KG1 (cell line): ENCODE data around the gene PNKD.

ENCODE experiments used
- DNase-seq: peaks from one replicate; lab custom pipeline; 2025; lab: John Stamatoyannopoulos, UW

PNKD gene

DNA sequence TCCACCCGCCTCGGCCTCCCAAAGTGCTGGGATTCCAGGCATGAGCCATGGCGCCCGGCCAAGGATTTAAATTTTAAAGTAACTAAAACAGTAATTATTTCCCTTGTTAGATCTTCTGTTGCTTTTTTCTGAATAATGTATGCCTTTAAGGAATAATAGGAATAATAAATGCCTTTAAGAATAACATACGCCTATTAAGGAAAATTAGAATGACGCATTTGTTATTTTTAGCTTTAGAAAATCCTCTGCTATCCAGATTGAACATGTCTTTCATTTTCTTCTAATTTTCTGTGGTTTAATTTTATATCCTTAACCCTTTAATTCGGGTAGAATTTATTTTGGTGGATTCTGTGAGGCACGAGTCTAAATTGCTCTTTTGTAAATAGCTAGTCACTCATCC, 45.1 kb downstream of the PNKD start:
- no peak for DNase-seq

DNA sequence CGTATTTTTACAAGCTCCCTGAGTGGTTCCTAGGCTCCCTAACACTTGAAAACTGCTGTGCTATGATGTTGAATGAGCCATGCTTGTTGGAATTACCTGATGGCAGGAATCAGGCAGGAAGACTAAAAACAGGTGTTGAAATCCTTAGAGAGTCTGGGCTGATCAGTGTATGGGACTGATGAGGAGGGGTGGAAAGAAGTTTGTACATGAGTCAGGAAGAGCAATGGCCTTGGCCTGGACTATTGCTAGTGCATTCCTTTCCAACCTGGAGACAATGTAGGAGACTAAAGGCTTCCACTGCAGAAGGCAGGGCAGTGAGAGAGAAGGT, 46.9 kb downstream of the PNKD start:
- DNase-seq = no peak

DNA sequence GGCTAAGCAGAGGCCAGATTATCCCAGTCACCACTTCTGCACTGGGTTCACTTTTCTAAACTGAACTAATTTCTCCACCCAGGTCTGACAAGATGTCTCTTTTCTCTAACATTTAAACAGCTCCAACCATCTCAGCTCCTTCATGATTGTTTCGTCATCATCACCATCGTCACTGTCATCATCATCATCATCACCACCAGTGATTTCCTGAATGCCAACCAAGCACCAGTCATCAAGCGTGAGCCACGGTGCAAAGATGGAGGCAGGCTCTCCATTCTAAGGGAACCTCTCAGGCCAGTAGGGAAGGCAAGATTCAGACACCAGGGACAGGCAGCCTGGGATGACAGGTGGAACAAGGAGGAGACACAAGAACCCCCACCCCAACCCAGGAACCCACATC, 47.5 kb downstream of the PNKD start:
- DNase-seq = no peak

DNA sequence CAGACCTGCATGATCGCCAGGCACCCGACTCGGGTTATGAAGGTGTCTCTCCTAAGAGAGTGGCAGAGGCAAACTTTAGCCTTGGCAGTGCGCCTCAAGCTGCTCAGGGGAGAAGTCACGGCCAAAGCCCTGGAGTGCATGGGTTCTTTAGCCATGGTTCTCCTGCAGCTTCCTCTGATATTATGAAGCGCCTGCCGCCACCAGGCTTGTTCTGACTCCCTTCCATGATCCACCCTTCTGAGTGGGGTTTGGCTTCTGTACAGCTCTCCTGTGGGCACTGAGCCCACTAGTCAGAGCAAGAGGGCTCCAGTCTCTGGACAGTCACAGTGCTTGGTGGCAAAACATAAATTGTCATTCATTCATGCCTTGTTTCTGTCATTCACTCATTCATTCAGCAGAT, 47.9 kb downstream of the PNKD start:
- DNase-seq = no peak

DNA sequence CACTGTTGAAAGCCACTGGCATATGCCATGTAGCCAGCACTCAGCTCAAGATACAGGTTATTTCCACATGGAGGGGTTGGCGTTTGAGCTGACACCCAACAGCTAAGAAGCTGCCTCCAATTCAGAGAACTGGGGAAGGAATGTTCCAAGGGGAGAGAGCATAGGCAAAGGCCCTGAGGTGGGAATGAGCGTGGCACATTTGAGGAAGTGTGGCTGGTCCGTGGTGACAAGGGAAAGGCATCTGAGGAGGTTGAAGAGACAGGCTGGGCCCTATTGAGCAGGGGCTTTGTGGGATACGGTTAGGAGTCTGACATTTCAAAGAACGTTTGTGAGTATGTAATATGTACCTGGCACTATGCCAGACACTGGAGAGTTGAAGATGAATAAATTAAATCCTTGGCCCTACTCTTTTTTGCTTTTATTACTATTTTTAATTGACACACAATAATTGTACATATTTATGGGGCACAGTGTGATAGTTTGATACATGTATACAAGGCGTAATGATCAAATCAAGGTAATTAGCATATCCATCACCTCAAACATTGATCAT, 49.6 kb downstream of the PNKD start:
- DNase-seq = no peak

DNA sequence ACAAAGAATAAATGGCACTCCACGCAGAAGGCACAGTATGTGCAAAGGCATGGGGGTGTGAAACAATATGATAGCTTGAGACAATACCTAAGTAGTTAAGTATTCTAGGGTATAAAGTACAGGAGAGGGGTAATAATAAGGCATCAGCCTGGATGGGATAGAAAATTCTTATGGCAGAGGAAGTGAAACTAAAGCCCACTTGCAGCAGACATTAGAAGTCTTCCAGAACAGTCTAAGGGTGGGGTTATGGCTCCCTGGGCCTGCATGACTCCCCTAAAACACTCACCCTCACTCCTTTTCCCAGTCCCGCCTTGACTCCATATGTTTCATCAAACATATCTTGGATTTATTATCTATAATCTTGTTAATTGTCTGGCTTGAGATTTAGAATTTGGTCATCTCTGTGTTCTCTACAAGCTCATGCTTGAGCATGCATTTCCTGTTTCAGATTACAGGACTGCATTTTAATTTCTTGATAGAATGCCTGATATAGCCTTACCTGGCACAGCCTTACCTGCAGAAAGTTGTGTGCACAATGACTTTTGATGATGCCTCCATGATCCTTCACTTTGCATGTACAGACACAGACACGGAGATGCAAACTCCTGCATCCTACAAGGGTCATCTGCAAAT, 50.5 kb downstream of the PNKD start:
- DNase-seq = no peak

DNA sequence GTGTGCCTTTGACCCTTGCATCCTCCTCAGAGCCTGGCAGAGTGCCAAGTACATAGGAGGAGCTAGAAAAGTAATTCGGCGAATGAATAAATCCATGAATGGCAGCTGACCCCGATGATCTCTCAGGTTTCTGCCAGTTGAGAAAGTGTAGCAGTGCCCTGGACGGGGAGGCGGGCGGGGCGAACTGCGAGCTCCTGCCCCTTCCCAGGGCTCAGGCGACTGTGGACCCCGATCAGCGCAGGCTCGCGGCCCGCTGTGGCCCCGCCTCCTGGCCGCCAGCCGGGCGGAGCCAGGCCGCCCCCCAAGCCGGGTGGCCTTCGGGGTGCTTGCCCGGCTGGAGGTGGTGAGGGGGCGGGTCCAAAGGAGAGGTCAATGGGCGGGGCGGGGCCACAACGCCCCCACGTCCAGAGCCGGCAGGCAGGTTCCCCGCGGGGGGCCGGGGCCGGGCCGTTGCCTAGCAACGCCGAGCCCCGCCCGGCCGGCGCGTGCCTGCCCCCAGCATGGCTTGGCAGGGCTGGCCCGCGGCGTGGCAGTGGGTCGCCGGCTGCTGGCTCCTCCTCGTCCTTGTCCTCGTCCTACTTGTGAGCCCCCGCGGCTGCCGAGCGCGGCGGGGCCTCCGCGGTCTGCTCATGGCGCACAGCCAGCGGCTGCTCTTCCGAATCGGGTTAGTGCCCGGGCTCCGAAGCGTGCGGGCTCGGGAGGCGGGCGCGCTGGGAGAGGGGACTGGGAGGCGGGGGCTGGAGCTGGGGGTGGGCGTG, 52.6 kb downstream of the PNKD start:
- peak; percentile 60 for DNase-seq

DNA sequence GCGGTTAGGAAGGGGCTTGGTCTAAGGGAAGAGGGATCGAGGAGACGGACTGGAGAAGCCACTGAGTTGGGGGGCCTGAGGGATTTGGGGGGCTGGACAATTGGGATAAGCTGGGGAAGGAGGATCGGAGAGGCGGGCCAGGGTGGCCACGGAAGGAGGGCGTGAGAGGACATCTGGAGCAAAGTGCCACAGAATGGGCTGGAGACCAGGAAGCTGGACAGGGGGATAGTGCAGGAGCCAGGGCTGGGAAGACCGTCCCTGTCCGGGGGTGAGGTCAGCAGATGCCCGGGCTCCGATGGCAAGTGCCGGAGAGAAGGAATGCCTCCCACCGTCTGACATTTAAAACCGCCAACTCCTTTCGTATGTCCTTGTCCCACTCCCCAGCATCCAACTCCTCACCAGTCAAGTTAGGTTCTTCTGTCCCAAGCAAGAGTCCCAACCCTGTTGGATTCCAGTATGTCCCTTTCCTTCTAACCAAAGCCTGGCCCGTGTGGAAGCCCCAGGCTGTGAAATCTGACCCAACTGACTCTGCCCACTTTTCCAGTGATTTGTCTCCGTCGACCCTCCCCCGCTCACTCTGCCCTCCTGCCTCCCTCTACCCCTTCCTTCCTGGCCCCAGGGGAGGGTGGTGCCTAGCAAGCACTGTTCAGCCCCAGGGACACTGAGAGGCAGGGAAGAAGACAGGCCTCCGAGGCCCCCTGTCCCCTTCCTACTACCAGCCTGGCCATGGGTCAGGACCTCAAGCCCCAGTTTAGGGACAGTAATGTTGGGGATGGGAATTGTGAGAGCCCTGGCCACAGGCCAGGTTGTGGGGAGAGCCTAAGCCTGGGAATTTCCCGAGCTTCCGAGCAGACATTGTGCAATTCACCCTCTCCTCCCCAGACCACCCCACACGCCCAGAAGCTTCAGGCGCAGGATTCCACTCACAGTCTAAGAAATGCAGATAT, 53.5 kb downstream of the PNKD start:
- DNase-seq = no peak

DNA sequence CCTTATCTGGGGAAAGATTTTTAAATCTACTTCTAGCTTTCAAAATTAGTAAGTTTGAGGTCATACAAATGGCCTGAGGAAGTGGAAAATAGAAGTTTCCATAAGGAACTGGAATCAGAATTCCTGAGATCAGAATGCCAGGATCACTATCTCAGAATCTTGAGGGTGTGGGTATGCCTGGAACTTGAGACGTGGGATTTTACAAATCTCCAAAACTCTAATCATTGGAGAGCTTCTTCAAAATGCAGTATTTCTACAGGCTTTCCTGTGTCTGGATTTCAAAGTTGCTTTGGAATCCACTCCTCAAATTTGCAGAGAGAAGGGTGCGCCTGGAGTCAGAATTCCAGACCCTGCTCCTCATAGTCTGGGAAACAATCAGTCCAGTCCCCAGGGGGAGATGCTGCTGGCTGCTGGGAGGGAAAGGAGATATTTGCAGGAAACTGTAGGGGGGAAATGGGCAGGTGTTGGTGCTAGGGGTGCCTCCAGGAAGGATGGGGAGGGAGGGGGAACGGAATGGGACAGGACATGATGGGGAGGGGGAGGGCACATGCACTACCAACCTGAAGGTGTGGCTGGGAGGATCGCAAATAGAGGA, 55.3 kb downstream of the PNKD start:
- DNase-seq = no peak

DNA sequence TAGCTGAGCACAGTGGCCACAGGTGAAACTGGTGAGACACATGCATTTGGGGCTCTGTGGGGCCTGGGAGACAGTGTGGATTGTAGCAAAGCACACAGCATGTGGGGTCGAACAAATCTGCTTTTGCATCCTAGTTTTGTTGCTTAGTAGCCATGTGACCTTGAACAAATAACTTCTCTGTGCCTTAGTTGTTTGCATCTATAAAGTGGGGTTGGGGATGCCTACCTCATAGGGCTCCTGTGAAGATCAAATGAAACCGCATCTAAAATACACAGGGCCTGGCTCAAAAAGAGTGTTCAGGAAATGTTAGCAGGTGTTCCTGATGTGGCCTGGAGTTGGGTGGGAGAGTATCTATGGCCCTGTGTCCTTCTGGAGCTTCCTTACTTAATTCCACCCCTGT, 56.0 kb downstream of the PNKD start:
- DNase-seq = no peak

DNA sequence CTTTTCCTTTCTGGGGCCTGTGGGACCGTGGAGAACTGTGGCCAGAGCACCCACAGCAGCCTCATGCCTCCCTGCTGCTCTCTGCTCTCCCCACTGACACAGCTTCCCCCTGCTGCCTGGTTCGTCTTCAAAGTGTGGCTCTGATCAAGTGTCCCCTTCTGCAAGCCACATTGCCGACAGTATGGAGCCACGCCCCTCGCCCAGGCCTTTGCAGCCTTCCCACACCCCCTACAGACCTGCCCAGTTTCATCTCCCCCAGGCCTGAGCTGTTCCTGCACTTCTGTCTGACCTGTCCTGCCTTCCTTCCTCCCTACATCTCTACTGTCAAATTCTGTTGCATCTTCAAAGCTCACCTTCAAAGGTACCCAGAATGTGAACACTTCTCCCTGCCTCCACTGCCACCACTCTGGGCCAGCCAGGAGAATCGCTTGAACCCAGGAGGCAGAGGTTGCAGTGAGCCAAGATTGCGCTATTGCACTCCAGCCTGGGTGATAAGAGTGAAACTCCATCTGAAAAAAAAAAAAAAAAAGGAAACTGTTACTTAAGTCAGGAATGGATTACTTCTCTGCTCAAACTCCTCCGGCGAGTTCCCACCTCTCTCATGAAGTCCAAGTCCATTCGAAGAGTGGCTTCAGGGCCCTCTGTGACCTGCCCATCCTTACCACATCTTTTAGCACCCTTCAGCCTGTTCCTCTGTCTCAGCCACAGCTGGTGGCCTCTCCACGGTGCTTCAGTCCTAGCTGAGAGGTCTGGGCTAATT, 57.3 kb downstream of the PNKD start:
- DNase-seq = no peak

DNA sequence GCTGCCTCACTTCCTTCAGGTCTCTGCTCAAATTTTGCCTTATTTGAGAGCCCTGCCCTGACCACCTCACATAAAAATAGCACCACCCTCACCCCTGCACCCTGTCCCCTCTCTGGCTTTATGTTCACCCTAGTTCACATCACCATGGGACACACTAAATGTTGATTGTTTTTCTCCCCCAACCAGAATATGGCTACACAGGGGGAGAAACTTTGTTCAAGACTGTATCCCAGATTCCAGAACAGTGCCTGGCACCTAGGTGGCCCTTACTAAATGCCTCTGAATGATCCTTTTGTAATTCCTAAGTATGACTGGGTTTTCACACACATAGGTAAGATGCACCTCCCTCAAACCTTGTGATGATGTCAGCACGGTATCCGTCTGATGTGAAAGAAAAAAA, 58.0 kb downstream of the PNKD start:
- DNase-seq = no peak

DNA sequence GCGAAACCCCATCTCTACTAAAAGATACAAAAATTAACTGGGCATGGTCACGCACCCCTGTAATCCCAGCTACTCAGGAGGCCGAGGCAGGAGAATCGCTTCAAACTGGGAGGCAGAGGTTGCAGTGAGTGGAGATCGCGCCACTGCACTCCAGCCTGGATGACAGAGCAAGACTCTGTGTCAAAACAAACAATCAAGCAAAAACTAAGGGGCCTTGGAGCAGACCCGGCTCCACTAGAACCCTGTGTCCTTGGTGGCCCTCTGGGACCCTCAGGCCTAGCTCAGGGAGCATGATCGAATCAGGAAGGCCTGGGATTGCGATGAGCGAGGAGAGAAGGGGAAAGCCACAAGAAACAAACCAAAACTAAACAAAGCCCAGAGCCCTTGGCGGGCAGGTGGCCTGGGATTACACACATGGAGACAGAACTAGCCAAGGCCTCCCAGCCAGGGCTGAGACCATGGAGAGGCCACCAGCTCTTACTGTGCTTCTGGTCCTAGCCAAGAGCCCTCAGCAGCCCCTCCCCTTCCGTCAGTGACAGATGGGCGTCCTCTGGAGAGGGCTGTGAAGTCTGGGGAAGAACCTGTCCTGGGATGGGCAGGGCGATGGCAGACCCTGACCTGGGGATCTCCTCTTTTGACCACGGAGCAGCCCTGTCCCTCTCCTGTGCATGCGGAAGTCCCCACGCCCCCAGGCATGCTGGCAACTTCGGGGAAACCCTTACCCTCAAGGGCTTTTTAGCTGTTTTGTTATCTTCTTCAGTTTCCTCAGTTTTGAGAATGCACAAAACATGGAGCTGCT, 58.9 kb downstream of the PNKD start:
- no peak for DNase-seq

DNA sequence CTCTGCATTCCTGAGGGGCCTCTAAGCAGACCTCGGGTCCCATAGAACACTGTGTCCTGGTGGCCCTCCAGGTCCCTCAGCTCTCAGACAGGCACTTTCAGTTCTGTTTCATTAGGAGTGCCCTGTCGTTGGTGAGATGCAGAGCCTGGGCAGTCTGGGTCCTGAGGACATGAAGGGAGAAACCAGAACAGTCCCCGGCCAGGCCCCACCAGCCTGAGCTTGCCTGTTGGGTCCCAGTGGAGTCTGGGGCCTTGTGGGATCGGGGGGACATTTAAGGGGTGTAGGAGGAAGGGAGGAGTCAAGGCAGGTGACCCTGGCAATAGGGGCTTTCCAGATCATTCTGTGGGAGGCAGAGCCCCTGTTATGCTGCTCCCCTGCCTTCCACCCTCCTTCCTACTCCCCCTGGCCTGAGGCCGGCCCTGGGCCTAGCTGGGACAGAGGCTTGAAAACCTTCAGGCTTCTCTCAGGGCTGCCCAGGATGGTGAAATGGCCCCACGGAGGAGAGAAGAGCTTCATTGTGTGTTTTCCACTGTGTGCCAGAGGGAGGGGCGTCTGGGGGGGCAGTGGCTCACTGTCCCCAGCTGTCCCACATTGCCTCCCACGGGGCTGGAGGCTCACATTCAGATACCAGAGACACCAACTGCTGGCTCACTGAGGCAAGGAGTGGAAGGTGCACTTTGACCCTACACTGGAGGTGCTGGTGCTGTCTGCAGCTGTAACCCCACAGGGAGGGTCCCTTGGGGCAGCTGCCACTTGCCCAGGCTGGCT, 59.7 kb downstream of the PNKD start:
- DNase-seq = no peak

DNA sequence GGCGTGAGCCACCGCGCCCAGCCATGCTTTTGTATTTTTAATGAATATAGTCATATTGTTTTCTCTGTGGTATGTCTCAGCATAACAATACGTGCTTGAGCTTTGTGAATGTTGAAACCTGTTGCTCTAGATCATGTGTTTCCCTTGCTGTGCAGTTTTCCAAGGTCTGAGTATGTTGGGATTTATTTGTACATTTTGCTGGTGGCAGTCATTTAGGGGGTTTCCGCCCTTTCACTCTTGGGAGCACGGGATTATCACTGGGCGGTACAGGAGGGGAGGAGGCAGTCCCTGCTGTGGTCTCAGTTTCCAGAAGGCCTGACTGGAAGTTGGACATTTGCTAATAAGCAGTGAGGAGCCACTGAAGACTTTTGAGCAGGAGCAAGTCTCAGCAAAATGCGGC, 61.4 kb downstream of the PNKD start:
- no peak for DNase-seq

DNA sequence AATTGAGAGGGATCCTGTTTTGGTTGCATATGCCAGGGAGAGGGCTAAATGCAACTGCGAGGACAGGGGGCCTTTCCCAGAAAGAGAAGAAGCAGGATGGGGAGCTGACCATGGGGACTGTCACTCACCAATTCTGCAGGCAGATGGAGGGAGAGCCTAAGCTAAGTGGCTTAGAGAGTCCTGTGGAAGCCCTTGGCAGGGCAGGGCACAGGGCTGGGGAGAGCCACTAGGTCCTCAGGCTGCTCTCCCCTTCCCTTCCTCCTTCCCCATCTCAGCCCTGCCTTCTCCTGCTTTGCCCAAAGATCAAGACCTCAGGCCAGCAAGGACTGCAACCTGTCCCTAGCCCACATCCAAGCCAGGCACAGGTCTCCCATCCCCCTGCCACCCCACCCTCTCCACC, 62.0 kb downstream of the PNKD start:
- no peak for DNase-seq

DNA sequence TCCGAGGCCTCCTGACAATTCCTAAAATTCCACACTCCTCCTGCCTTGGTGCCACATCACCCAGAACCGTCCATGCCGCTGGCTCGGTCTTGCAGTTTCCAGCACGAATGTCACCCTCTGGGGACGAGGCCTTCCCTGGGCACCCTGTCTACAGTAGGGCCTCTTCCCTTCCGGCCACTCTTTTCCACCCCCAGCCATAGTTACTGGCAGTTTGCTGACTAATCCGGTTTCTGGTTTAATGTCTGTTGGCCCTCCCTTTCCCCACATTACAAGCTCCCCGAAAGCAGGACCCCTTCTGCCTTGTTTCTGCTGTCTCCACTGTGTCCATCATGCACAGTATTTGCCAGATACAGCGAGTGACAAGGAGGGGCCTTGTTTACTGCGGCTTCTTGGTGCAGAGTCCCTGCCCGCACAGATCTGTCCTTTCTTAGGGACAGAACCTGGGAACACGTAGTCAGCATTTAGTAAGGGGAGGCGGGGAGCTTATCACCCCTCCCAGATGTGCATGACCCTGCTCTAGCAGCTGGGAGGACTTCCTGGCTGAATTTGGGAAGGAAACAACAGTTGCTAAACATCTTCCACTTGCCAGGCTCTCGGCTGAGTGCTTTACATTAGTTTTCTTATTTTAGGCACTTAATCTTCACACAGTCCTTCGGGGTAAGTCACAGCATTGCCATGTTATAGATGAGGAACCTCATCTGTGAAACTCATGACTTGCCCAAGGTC, 62.8 kb downstream of the PNKD start:
- peak; percentile 79 for DNase-seq

DNA sequence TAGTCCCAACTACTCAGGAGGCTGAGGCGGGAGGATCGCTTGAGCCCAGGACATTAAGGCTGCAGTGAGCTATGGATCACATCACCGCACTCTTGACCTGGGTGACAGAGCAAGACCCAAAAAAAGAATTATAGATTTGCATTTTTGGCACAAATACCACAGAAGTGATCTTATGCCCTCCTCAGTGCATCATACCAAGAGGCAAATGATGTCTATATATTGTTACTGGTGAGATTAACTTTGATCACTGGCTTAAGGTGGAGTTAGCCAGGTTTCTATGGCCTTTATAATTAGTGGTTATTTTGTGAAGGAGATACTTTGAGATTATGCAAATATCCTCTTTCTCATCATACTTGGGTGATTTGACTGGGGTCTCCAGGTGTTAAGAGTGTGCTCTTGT, 64.2 kb downstream of the PNKD start:
- no peak for DNase-seq

DNA sequence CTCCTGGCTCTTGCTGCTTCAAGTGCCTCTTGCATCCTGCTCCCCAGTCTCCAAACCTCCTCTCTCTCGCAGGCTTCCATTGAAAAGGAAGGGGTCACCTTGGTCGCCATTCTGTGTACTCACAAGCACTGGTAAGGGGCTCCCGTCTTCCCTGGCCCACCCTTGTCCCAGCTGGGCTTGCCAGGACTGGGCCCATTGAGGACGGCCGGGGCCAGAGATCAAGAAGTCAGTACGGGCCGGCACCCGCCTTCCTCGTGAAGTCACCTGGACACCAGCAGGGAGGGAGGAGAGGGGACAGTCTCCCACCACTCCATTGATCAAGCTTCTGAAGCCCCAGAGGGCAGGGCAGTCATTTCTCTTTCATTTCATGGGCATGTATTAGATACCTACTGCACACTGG, 70.3 kb downstream of the PNKD start:
- no peak for DNase-seq
